Measurements from ENCODE around the gene DHRS1.

DNA sequence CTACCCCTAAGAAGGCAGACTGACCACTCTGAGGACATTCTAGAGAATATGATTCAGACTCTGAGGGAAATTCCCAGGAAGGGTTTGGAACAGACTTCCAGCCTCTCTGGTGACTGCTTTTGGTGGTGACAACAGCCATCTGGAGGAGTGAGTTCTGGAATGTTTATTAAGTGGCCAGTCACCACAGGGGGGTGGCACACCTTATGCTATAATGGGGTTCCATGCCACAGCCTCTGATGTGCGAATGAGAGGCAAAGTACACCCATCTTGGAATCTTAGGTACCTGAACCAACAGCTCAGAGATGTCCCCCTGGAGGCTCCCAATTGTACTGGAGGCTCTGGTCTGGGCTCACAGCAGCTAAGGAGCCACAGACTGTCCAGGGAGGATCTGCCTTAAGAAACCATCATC lies 47.7 kb downstream of the DHRS1 start:
- TF ChIP-seq, protein P1, sequence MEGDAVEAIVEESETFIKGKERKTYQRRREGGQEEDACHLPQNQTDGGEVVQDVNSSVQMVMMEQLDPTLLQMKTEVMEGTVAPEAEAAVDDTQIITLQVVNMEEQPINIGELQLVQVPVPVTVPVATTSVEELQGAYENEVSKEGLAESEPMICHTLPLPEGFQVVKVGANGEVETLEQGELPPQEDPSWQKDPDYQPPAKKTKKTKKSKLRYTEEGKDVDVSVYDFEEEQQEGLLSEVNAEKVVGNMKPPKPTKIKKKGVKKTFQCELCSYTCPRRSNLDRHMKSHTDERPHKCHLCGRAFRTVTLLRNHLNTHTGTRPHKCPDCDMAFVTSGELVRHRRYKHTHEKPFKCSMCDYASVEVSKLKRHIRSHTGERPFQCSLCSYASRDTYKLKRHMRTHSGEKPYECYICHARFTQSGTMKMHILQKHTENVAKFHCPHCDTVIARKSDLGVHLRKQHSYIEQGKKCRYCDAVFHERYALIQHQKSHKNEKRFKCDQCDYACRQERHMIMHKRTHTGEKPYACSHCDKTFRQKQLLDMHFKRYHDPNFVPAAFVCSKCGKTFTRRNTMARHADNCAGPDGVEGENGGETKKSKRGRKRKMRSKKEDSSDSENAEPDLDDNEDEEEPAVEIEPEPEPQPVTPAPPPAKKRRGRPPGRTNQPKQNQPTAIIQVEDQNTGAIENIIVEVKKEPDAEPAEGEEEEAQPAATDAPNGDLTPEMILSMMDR (IDR thresholded peaks at IDR 0.05), result no peak
- TF ChIP-seq POLR2A (IDR thresholded peaks at IDR 0.05), result no peak

All from testis (tissue), 2 donors.